ENCODE measurements around the gene PSMD14.

The PSMD14 gene

DNA sequence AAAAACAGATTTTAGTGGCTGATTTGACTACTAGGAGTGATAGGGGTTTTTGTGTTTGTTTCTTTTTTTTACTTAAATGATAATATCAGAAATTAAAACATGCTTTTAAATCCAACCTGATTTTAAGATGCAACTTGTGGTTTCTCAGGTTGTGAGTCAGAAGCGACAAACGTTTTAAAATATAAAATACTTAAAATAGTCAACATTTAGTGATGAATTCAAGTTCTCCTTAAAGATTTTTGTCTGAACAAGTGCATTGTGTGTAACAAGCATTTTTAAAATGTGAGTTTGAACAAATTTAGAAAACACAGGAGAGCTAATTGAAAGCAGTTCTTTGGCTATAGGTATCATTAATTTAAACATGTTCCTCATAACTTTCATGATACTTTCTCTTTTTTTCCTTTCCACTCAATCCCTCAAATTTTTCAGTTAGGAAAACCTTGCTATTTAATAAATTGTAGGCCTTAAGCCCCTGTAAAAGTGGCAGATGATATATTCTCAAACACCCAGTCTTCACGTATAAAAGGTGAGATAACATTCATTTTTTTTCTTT is 111.5 kb downstream of the PSMD14 start:
- DNase-seq (ENCODE audit: low read depth in 1 of 2, low spot score in 1 of 2), result no peak
- no peak for TF ChIP-seq JUND (IDR thresholded peaks at IDR 0.05; ENCODE audit: low read depth)
- in situ Hi-C loops (cut with HindIII; ENCODE audit: low pct_unique_long_range_greater_than_20kb, low sequenced_read_pairs), result no loop called here

DNA sequence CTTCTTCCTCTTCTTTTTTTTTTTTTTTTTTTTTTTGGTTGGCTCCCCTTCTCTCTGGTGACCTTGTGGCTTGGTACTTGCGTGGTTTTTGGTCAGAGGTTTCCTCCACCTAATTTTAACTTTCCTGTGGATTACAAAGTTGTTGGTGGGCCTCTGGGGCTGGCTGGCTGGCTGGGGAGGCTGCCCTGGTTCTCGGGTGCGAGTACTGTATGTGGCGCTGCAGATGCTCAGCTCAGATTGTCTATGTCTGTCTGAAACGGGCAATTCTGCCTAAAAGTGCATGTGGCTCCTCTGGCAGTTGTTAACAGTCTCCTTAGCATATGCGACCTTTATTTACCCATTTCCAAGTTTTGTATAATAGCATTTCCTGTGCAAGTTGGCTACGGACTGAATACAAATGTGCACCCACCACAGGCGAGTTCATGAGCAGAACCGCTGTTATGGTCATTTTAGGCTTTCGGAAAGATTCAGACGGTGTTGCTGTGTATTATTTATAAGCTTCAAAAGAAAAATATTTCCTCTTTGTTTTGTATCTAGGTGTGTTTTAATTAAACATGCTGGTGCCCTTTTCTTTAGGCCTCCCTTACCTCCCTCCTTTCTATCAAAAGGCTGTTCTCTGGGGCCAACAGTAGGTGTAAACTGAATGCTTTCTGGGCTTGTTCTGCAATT is 112.3 kb downstream of the PSMD14 start:
- no peak for DNase-seq (ENCODE audit: low read depth in 1 of 2, low spot score in 1 of 2)
- in situ Hi-C loops (cut with HindIII; ENCODE audit: low pct_unique_long_range_greater_than_20kb, low sequenced_read_pairs), result no loop called here
- no peak for TF ChIP-seq JUND (IDR thresholded peaks at IDR 0.05; ENCODE audit: low read depth)

DNA sequence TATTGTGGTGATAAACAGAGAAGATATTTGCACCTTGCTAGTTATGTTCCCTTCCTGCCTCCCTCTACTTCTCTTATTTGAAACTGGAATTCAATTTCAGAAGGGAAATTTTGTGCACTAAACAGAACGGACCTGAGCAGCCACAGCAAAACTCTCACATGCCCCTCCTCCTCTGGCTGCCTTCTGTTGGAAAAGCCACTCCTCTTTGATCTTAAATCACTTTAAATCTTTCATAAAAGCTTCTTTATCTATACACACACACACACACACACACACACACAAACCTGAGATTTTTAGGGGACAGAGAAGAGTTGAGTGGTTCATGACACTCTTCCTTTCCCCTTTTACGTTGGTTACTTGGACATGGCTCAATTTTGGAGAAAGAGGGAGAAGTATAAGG is 113.5 kb downstream of the PSMD14 start:
- no peak for DNase-seq (ENCODE audit: low read depth in 1 of 2, low spot score in 1 of 2)
- in situ Hi-C loops (cut with HindIII; ENCODE audit: low pct_unique_long_range_greater_than_20kb, low sequenced_read_pairs), result no loop called here

DNA sequence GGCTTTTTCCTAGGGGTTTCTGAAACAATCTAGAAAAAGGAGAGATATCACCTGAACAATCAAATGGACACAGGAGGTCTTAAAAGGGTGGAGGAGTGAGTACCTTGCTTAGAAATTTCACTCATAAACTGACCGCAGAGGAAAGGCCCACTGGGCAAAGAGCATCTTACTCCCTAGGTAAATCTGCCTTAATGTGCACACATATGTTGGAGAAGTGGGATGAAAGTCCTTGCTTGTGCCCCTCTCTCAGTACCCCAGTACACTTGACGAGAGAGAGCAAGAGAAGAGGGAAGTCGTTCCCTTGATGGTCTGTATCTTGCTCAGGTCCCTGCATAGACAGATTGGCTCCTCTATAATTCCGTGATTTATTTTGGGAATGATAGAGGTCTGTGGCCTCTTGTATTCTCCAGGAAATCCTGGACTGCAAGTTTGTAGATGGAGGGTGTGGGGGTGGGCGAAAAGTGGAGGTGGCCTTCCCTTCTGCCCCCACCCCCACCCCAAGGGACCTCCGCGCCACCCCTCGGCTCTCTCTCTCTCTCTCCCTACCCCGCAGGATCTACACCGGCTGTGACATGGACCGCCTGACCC is 114.7 kb downstream of the PSMD14 start:
- DNase-seq (ENCODE audit: low read depth in 1 of 2, low spot score in 1 of 2), result no peak
- TF ChIP-seq JUND (IDR thresholded peaks at IDR 0.05; ENCODE audit: low read depth), result no peak
- in situ Hi-C loops (cut with HindIII; ENCODE audit: low pct_unique_long_range_greater_than_20kb, low sequenced_read_pairs), result no loop called here

More for the DNA sequence above, 113.5 kb downstream of the PSMD14 start:
- TF ChIP-seq JUND (IDR thresholded peaks at IDR 0.05; ENCODE audit: low read depth), result no peak

DNA sequence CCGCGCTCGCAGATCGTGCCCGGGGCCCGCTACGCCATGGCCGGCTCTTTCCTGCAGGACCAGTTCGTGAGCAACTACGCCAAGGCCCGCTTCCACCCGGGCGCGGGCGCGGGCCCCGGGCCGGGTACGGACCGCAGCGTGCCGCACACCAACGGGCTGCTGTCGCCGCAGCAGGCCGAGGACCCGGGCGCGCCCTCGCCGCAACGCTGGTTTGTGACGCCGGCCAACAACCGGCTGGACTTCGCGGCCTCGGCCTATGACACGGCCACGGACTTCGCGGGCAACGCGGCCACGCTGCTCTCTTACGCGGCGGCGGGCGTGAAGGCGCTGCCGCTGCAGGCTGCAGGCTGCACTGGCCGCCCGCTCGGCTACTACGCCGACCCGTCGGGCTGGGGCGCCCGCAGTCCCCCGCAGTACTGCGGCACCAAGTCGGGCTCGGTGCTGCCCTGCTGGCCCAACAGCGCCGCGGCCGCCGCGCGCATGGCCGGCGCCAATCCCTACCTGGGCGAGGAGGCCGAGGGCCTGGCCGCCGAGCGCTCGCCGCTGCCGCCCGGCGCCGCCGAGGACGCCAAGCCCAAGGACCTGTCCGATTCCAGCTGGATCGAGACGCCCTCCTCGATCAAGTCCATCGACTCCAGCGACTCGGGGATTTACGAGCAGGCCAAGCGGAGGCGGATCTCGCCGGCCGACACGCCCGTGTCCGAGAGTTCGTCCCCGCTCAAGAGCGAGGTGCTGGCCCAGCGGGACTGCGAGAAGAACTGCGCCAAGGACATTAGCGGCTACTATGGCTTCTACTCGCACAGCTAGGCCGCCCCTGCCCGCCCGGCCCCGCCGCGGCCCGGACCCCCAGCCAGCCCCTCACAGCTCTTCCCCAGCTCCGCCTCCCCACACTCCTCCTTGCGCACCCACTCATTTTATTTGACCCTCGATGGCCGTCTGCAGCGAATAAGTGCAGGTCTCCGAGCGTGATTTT is 115.5 kb downstream of the PSMD14 start:
- DNase-seq (ENCODE audit: low read depth in 1 of 2, low spot score in 1 of 2), result no peak
- no peak for TF ChIP-seq JUND (IDR thresholded peaks at IDR 0.05; ENCODE audit: low read depth)
- in situ Hi-C loops (cut with HindIII; ENCODE audit: low pct_unique_long_range_greater_than_20kb, low sequenced_read_pairs), result no loop called here

DNA sequence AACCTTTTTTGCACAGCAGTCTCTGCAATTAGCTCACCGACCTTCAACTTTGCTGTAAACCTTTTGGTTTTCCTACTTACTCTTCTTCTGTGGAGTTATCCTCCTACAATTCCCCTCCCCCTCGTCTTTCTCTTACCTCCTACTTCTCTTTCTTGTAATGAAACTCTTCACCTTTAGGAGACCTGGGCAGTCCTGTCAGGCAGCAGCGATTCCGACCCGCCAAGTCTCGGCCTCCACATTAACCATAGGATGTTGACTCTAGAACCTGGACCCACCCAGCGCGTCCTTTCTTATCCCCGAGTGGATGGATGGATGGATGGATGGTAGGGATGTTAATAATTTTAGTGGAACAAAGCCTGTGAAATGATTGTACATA is 116.2 kb downstream of the PSMD14 start:
- in situ Hi-C loops (cut with HindIII; ENCODE audit: low pct_unique_long_range_greater_than_20kb, low sequenced_read_pairs), result no loop called here
- DNase-seq (ENCODE audit: low read depth in 1 of 2, low spot score in 1 of 2), result no peak
- TF ChIP-seq JUND (IDR thresholded peaks at IDR 0.05; ENCODE audit: low read depth), result no peak

DNA sequence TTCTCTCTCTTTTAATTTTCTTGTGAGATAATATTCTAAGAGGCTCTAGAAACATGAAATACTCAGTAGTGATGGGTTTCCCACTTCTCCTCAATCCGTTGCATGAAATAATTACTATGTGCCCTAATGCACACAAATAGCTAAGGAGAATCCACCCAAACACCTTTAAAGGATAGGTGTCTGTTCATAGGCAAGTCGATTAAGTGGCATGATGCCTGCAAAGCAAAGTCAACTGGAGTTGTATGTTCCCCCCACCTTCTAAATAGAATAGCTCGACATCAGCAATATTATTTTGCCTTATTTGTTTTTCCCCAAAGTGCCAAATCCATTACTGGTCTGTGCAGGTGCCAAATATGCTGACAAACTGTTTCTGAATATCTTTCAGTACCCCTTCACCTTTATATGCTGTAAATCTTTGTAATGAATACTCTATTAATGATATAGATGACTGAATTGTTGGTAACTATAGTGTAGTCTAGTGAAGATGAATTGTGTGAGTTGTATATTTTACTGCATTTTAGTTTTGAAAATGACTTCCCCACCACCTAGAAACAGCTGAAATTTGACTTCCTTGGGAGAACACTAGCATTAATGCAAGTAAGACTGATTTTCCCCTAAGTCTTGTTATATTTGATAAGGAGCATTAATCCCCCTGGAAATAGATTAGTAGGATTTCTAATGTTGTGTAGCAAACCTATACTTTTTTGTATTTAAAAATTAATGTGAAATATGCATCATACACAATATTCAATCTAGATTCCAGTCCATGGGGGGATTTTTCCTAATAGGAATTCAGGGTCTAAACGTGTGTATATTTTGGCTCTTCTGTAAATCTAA is 116.9 kb downstream of the PSMD14 start:
- no peak for DNase-seq (ENCODE audit: low read depth in 1 of 2, low spot score in 1 of 2)
- in situ Hi-C loops (cut with HindIII; ENCODE audit: low pct_unique_long_range_greater_than_20kb, low sequenced_read_pairs), result no loop called here
- no peak for TF ChIP-seq JUND (IDR thresholded peaks at IDR 0.05; ENCODE audit: low read depth)

DNA sequence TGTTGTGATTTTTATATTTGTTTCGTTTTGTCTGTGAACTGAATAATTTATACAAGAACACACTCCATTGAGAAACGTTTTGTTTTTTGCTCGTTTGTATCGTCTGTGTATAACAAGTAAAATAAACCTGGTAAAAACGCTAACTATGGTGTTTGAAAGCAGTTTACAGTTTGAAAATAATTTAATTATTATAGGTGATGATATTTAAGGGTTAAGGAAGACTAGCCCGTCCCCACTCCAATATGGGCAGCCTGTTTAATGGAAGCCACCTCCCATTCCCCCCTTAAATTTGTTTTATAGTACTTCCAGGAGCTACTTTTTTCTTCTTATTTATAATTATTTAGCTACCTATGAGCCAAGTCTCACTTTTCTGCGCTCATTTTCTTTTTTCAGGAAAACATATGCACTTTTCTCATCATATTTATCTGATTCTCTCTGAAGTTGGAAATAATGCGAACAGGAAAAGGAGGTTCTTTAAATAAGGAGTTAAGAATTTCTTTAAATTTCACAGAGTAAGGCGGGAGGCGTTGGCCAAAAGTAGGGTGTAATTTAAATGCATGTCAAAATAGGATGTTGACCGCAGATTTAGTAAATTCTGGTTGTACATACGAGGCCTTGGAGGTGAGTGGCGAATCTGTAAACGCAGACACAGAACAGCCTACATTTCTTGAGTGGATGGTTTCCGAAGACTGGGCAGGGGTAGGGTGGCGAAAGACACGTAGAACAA is 117.7 kb downstream of the PSMD14 start:
- in situ Hi-C loops (cut with HindIII; ENCODE audit: low pct_unique_long_range_greater_than_20kb, low sequenced_read_pairs), result no loop called here
- TF ChIP-seq JUND (IDR thresholded peaks at IDR 0.05; ENCODE audit: low read depth), result no peak
- no peak for DNase-seq (ENCODE audit: low read depth in 1 of 2, low spot score in 1 of 2)

DNA sequence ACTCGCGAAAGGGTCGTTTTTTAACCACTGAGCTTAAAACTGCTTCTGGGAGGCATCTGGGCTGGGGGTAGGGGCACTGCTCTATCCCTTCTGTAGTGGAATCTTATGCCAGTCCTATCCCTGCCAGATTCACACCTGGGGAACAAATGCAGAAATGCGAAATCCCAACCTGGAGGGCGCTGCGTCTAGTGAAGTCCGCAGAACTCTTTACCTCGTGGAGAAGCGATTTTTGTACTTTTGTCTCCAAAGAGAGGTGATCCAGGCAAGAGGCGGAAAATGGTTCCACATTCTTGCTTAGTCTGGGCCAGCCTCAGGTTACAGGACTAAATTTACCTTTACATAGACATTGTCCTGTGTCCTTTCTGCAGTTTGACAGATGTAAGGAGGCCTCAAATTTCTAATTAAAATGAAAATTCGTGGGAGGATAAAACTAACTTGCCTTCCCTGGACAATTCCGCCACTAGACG is 118.3 kb downstream of the PSMD14 start:
- in situ Hi-C loops (cut with HindIII; ENCODE audit: low pct_unique_long_range_greater_than_20kb, low sequenced_read_pairs), result no loop called here
- DNase-seq (ENCODE audit: low read depth in 1 of 2, low spot score in 1 of 2), result no peak
- TF ChIP-seq JUND (IDR thresholded peaks at IDR 0.05; ENCODE audit: low read depth), result no peak

DNA sequence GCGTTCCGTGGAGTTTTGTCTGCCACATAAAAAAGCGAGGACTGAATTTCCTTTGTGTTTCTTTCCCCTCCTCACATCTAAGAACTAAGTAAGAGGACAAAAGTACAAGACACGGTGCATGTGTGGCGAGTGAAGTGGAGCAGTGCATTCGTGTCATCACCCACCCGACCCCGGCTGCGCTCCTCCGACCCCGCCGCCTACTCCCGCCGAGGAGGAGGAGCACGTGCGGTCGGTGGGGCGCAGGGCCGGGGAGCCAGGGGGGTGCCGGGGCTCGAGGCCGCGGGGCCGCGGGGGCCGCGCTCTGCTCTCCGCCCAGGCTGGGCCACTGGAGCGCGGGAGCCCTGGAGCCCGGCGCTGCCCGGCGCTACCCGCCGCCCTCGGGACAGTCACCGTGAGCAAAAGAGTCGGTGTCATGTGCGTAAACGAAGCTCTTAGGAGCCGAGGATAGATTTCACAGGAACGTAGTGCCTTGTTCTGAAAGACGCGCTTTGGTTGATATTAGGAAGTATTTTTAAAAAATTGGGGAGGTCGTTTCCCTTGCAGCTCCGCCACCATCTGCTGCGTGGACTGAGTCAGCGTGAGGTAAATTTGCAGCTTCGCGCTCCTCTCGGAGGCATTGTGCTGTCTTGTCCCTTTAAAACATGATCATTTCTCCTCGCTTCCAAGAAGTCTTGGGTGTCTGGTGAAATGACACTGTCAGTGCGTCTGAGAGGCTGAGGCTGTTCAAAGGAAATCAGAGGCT is 118.9 kb downstream of the PSMD14 start:
- no peak for DNase-seq (ENCODE audit: low read depth in 1 of 2, low spot score in 1 of 2)
- in situ Hi-C loops (cut with HindIII; ENCODE audit: low pct_unique_long_range_greater_than_20kb, low sequenced_read_pairs), result no loop called here
- no peak for TF ChIP-seq JUND (IDR thresholded peaks at IDR 0.05; ENCODE audit: low read depth)

Measured in T47D (cell line).